Suprapubic skin (tissue), 4 donors: ENCODE data around the gene CATSPER2.
"Not testable (repeated sequence)": the region's sequence is repeated elsewhere in the genome, so short reads cannot be mapped to it uniquely, and the experiment has no call there.

ENCODE experiments used
- EP300 ChIP-seq: sonication (generic); formaldehyde crosslinking; IDR thresholded peaks from one replicate; pipeline ENCODE4 v1.6.1; 2017; ENCODE audit warnings: antibody characterized with exemption
- POLR2A ChIP-seq, 2 donors: fragments of 450-650 bp; IDR thresholded peaks; one replicate each; pipeline ENCODE4 v1.6.1; 2017; ENCODE audit warnings: antibody characterized with exemption in 2 of 2, mild to moderate bottlenecking in 2 of 2, moderate library complexity in 2 of 2
- POLR2AphosphoS5 ChIP-seq, 3 donors: sonication (generic); formaldehyde crosslinking; IDR thresholded peaks; one replicate each; pipeline ENCODE4 v1.6.1; 2017; ENCODE audit warnings: antibody characterized with exemption in 3 of 3
- TF ChIP-seq, protein P1 (sequence below), 2 donors: fragments of 200-600 bp in 1 of 2; fragments of 450-650 bp in 1 of 2; sonication (generic) in 1 of 2; IDR thresholded peaks; one replicate each; pipeline ENCODE4 v1.5.1; 2016 to 2019; ENCODE audit warnings: antibody characterized with exemption in 2 of 2, mild to moderate bottlenecking in 1 of 2, moderate library complexity in 1 of 2

DNA sequence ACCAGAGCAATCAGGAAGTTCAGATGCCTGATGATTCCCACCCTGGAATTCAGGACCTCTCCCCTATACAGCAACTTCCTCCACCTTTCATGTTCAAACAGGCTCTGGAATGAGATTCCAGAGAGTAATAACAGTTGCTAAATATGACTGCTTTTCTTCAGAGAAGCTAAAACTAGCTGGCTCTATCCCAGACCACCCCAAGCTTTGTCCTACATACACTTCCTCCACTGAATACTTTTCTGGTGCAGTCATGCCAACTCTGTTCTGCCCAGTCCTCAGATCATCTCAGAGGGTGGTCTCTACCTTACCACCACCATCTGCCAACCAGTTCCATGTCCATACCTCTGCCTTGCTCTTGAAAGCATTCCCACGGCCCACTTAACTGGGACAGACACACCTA lies 17.5 kb upstream of the CATSPER2 start:
- TF ChIP-seq, protein P1, sequence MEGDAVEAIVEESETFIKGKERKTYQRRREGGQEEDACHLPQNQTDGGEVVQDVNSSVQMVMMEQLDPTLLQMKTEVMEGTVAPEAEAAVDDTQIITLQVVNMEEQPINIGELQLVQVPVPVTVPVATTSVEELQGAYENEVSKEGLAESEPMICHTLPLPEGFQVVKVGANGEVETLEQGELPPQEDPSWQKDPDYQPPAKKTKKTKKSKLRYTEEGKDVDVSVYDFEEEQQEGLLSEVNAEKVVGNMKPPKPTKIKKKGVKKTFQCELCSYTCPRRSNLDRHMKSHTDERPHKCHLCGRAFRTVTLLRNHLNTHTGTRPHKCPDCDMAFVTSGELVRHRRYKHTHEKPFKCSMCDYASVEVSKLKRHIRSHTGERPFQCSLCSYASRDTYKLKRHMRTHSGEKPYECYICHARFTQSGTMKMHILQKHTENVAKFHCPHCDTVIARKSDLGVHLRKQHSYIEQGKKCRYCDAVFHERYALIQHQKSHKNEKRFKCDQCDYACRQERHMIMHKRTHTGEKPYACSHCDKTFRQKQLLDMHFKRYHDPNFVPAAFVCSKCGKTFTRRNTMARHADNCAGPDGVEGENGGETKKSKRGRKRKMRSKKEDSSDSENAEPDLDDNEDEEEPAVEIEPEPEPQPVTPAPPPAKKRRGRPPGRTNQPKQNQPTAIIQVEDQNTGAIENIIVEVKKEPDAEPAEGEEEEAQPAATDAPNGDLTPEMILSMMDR (IDR thresholded peaks at IDR 0.05): not testable (repeated sequence)
- not testable (repeated sequence) for TF ChIP-seq POLR2AphosphoS5 (IDR thresholded peaks at IDR 0.05); EP300; POLR2A (IDR thresholded peaks at IDR 0.05)
